GM12878 (cell line): ENCODE results near the gene TRNT1. TPM values are rescaled to one million over a fixed set of nuclear protein-coding genes. Genes with fewer than 3 reads are reported as not detected.

Source experiments
- BACH1 ChIP-seq: fragments of 450-650 bp; IDR thresholded peaks from 2 replicates; pipeline ENCODE4 v1.6.1; 2017; ENCODE audit warnings: mild to moderate bottlenecking, borderline replicate concordance
- BHLHE40 ChIP-seq, 2 experiments: fragments of 450-650 bp in 1 of 2; IDR thresholded peaks; 2 replicates each; pipeline ENCODE4 v1.6.1; 2011 to 2017; ENCODE audit warnings: low read depth in 2 of 2, borderline replicate concordance in 1 of 2, improper control_type of control experiment in 1 of 2, low read length in 1 of 2, mild to moderate bottlenecking in 1 of 2
- CBFB ChIP-seq: IDR thresholded peaks from 2 replicates; pipeline ENCODE4 v1.6.1; 2016; ENCODE audit warnings: antibody characterized with exemption, low read depth
- CREM ChIP-seq: IDR thresholded peaks from 2 replicates; pipeline ENCODE4 v1.6.1; 2014; ENCODE audit warnings: antibody characterized with exemption, low read depth
- CTCF ChIP-seq, 3 experiments: IDR thresholded peaks in 2 of 3; conservative IDR thresholded peaks in 1 of 3; 2 replicates each; pipeline ENCODE4 v1.5.1; 2011; ENCODE audit warnings: low read depth in 3 of 3, low read length in 3 of 3, mild to moderate bottlenecking in 3 of 3, control low read depth in 2 of 3, moderate library complexity in 2 of 3, inconsistent platforms in 1 of 3, mixed read lengths in 1 of 3; ENCODE audit not compliant: control insufficient read depth in 2 of 3, insufficient read depth in 1 of 3; ENCODE audit errors: extremely low read depth in 1 of 3
- DPF2 ChIP-seq: fragments of 450-650 bp; IDR thresholded peaks from 2 replicates; pipeline ENCODE4 v1.6.1; 2017; ENCODE audit warnings: mild to moderate bottlenecking
- EGR1 ChIP-seq, 2 experiments: IDR thresholded peaks; 1 replicate in 1 of 2; 2 replicates in 1 of 2; pipeline ENCODE4 v1.6.1; 2011 to 2012; ENCODE audit warnings: low read depth in 2 of 2, low read length in 2 of 2, borderline replicate concordance in 1 of 2, mild to moderate bottlenecking in 1 of 2, moderate library complexity in 1 of 2
- EP300 ChIP-seq, 2 experiments: fragments of 150-350 bp in 1 of 2; IDR thresholded peaks; 2 replicates each; pipeline ENCODE4 v1.6.1; 2011 to 2012; ENCODE audit warnings: low read depth in 2 of 2, low read length in 2 of 2, borderline replicate concordance in 1 of 2, improper control_type of control experiment in 1 of 2, inconsistent platforms in 1 of 2; ENCODE audit not compliant: control insufficient read depth in 1 of 2
- HDGF ChIP-seq: fragments of 450-650 bp; IDR thresholded peaks from 2 replicates; pipeline ENCODE4 v1.6.1; 2016; ENCODE audit warnings: antibody characterized with exemption
- KAT2A ChIP-seq: conservative IDR thresholded peaks from 2 replicates; pipeline ENCODE4 v1.6.1; 2011; ENCODE audit warnings: low read depth, low read length; ENCODE audit not compliant: control insufficient read depth
- KDM1A ChIP-seq: fragments of 200-600 bp; sonication (generic); IDR thresholded peaks from 2 replicates; pipeline ENCODE4 v1.6.1; 2016; ENCODE audit warnings: borderline replicate concordance
- KLF5 ChIP-seq: fragments of 450-650 bp; IDR thresholded peaks from 2 replicates; pipeline ENCODE4 v1.6.1; 2014; ENCODE audit warnings: mild to moderate bottlenecking; ENCODE audit not compliant: partially characterized antibody
- NR2C1 ChIP-seq: fragments of 450-650 bp; IDR thresholded peaks from 2 replicates; pipeline ENCODE4 v1.6.1; 2017; ENCODE audit warnings: antibody characterized with exemption, mild to moderate bottlenecking, moderate library complexity
- POLR2AphosphoS2 ChIP-seq: IDR thresholded peaks from 2 replicates; pipeline ENCODE4 v1.6.1; 2011; ENCODE audit warnings: low read depth, mild to moderate bottlenecking, low read length, improper control_type of control experiment, moderate library complexity
- POLR2AphosphoS5 ChIP-seq: IDR thresholded peaks from 2 replicates; pipeline ENCODE4 v1.6.1; 2011; ENCODE audit warnings: mild to moderate bottlenecking, low read length, inconsistent platforms
- RBBP5 ChIP-seq: fragments of 200-600 bp; sonication (generic); conservative IDR thresholded peaks from 2 replicates; pipeline ENCODE4 v1.6.1; 2016
- RFX5 ChIP-seq: IDR thresholded peaks from 2 replicates; pipeline ENCODE4 v1.6.1; 2011; ENCODE audit warnings: low read depth, low read length, improper control_type of control experiment
- SREBF1 ChIP-seq: IDR thresholded peaks from 2 replicates; pipeline ENCODE4 v1.6.1; 2012; ENCODE audit warnings: mild to moderate bottlenecking, low read length
- STAT3 ChIP-seq: IDR thresholded peaks from 2 replicates; pipeline ENCODE4 v1.6.1; 2011; ENCODE audit warnings: low read depth, low read length, improper control_type of control experiment
- TCF3 ChIP-seq: IDR thresholded peaks from 2 replicates; pipeline ENCODE4 v1.6.1; 2012; ENCODE audit warnings: low read depth, mild to moderate bottlenecking, low read length, borderline replicate concordance; ENCODE audit not compliant: insufficient read depth
- polyA plus RNA-seq, 11 experiments: library from polyadenylated mRNA; depleted of rRNA in 4 of 11; unstranded in 6 of 11; stranded (reverse) in 5 of 11; fragments of >200 nt; fragmentation: Nextera tagmentation in 4 of 11; fragmentation: Illumina TruSeq in 1 of 11; extraction: Ambion mirVana in 4 of 11; extraction: Trizol in 1 of 11; gene quantifications; 1 replicate in 1 of 11; 2 replicates in 10 of 11; pipeline versions ENCODE4 v1.2.1 to v1.2.3, GENCODE V29; 2011 to 2016; ENCODE audit warnings: inconsistent platforms in 2 of 11, missing spikeins in 2 of 11, low read depth in 1 of 11
- total RNA-seq, 4 experiments: library from RNA; depleted of rRNA in 3 of 4; stranded (reverse); fragments of >200 nt in 3 of 4; fragmentation: Illumina TruSeq in 1 of 4; extraction: Trizol in 1 of 4; gene quantifications; 2 replicates each; pipeline versions ENCODE4 v1.2.1 to v1.2.3, GENCODE V29; 2013 to 2021
- TF ChIP-seq, protein P1 (sequence below): fragments of 450-650 bp; formaldehyde crosslinking; IDR thresholded peaks from 2 replicates; pipeline ENCODE4 v1.5.0; 2022; ENCODE audit warnings: mild to moderate bottlenecking, missing genetic modification characterization
- TF ChIP-seq, protein P2 (sequence below): IDR thresholded peaks from 2 replicates; pipeline ENCODE4 v1.6.1; 2012; ENCODE audit warnings: mild to moderate bottlenecking, low read depth, low read length

TRNT1 gene
- total and polyA plus RNA-seq, 10 of the 15 experiments (the other 5 are each of a cell fraction or from before 2014, with no cell fraction given): 28.6 to 54.9 (median 36.6) TPM

GRCh38 chr3:3179407-3180094 is 52.8 kb downstream of the TRNT1 start, which contains the start of gene CRBN (continued):
- TF ChIP-seq KDM1A (no peak), BACH1 (peak; percentile 82), CTCF (IDR thresholded peaks at IDR 0.05 in 2 of 3, conservative IDR thresholded peaks at IDR 0.05 in 1 of 3; ENCODE audit: control insufficient read depth in 2 of 3, extremely low read depth in 1 of 3, insufficient read depth in 1 of 3, low read depth in 3 of 3, low read length in 3 of 3) (peak; percentile 94 to 98 (median 98)), BHLHE40 (IDR thresholded peaks at IDR 0.05; ENCODE audit: borderline replicate concordance in 1 of 2, low read depth in 2 of 2, low read length in 1 of 2) (peak; percentile 68 to 71; a peak in 3 of 4 replicates), RFX5 (peak; percentile 59), POLR2AphosphoS5 (peak; percentile 86), EP300 (IDR thresholded peaks at IDR 0.05; ENCODE audit: borderline replicate concordance in 1 of 2, control insufficient read depth in 1 of 2, low read depth in 2 of 2, low read length in 2 of 2) (no peak), KLF5 (peak; percentile 29), RBBP5 (no peak), DPF2 (0 out of 2 replicates have a peak, but pooled peaks have one; percentile 18), KAT2A (no peak), CBFB (peak; percentile 63), TCF3 (0 out of 2 replicates have a peak, but pooled peaks have one; percentile 37), EGR1 (IDR thresholded peaks at IDR 0.05; ENCODE audit: borderline replicate concordance in 1 of 2, low read depth in 2 of 2, low read length in 2 of 2) (peak in 1 of 2 experiments; percentile 82; a peak in 2 of 3 replicates), SREBF1 (0 out of 2 replicates have a peak, but pooled peaks have one; percentile 9), HDGF (no peak), STAT3 (no peak), NR2C1 (peak; percentile 13), CREM (peak; percentile 63), POLR2AphosphoS2 (peak; percentile 90)
- TF ChIP-seq, protein P1, sequence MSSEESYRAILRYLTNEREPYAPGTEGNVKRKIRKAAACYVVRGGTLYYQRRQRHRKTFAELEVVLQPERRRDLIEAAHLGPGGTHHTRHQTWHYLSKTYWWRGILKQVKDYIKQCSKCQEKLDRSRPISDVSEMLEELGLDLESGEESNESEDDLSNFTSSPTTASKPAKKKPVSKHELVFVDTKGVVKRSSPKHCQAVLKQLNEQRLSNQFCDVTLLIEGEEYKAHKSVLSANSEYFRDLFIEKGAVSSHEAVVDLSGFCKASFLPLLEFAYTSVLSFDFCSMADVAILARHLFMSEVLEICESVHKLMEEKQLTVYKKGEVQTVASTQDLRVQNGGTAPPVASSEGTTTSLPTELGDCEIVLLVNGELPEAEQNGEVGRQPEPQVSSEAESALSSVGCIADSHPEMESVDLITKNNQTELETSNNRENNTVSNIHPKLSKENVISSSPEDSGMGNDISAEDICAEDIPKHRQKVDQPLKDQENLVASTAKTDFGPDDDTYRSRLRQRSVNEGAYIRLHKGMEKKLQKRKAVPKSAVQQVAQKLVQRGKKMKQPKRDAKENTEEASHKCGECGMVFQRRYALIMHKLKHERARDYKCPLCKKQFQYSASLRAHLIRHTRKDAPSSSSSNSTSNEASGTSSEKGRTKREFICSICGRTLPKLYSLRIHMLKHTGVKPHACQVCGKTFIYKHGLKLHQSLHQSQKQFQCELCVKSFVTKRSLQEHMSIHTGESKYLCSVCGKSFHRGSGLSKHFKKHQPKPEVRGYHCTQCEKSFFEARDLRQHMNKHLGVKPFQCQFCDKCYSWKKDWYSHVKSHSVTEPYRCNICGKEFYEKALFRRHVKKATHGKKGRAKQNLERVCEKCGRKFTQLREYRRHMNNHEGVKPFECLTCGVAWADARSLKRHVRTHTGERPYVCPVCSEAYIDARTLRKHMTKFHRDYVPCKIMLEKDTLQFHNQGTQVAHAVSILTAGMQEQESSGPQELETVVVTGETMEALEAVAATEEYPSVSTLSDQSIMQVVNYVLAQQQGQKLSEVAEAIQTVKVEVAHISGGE (CRISPR knock-in tag): no peak
- TF ChIP-seq, protein P2, sequence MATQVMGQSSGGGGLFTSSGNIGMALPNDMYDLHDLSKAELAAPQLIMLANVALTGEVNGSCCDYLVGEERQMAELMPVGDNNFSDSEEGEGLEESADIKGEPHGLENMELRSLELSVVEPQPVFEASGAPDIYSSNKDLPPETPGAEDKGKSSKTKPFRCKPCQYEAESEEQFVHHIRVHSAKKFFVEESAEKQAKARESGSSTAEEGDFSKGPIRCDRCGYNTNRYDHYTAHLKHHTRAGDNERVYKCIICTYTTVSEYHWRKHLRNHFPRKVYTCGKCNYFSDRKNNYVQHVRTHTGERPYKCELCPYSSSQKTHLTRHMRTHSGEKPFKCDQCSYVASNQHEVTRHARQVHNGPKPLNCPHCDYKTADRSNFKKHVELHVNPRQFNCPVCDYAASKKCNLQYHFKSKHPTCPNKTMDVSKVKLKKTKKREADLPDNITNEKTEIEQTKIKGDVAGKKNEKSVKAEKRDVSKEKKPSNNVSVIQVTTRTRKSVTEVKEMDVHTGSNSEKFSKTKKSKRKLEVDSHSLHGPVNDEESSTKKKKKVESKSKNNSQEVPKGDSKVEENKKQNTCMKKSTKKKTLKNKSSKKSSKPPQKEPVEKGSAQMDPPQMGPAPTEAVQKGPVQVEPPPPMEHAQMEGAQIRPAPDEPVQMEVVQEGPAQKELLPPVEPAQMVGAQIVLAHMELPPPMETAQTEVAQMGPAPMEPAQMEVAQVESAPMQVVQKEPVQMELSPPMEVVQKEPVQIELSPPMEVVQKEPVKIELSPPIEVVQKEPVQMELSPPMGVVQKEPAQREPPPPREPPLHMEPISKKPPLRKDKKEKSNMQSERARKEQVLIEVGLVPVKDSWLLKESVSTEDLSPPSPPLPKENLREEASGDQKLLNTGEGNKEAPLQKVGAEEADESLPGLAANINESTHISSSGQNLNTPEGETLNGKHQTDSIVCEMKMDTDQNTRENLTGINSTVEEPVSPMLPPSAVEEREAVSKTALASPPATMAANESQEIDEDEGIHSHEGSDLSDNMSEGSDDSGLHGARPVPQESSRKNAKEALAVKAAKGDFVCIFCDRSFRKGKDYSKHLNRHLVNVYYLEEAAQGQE: peak; percentile 45; the same call in 1 of the 2 replicates
